H1 (cell line): ENCODE data around the gene TOM1. TPM values are rescaled to one million over a fixed set of nuclear protein-coding genes. Genes with fewer than 3 reads are reported as not detected.

ENCODE experiments used
- CTCF ChIA-PET: fragments of 300-600 bp; sonication (Branson Sonifier 250); formaldehyde crosslinking; loops from one replicate; lab custom pipeline; 2021; ENCODE audit not compliant: partially characterized antibody; lab: Charles Lee
- POLR2A ChIA-PET: fragments of 300-600 bp; sonication (Branson Sonifier 250); formaldehyde crosslinking; loops from one replicate; lab custom pipeline; 2021; ENCODE audit warnings: inconsistent platforms; ENCODE audit not compliant: partially characterized antibody; lab: Charles Lee
- DNase-seq, 2 experiments: peaks; one replicate each; pipeline versions ENCODE4 v3.0.0 to v3.0.0-alpha.2; 2010 to 2022; ENCODE audit warnings: low spot score in 2 of 2, low read depth in 1 of 2, mixed read lengths in 1 of 2
- FAIRE-seq: peaks from 2 replicates; lab custom pipeline; 2011; peaks lifted over from hg19 to GRCh38; lab: Jason Lieb, UNC
- H2AFZ ChIP-seq: 2 replicates; pipeline ENCODE4 v1.8.1; 2012; ENCODE audit warnings: low read length, inconsistent platforms
- H2AK5ac ChIP-seq: 2 replicates; pipeline ENCODE4 v1.6.1; 2013; ENCODE audit warnings: low read depth, low read length
- H2BK120ac ChIP-seq: replicated peaks from 2 replicates; pipeline ENCODE3; 2013; ENCODE audit warnings: low read depth, low read length, inconsistent platforms
- H2BK12ac ChIP-seq: 2 replicates; pipeline ENCODE4 v1.6.1; 2013; ENCODE audit warnings: low read depth, low read length
- H2BK15ac ChIP-seq: 2 replicates; pipeline ENCODE4 v1.6.1; 2013; ENCODE audit warnings: low read length
- H2BK20ac ChIP-seq: 2 replicates; pipeline ENCODE4 v1.6.1; 2013; ENCODE audit warnings: low read length
- H2BK5ac ChIP-seq: 2 replicates; pipeline ENCODE4 v1.6.1; 2013; ENCODE audit warnings: low read depth, low read length
- H3K14ac ChIP-seq: 2 replicates; pipeline ENCODE4 v1.6.1; 2013; ENCODE audit warnings: inconsistent platforms; ENCODE audit not compliant: insufficient read length
- H3K18ac ChIP-seq: 2 replicates; pipeline ENCODE4 v1.6.1; 2013; ENCODE audit warnings: low read length; ENCODE audit errors: extremely low read depth
- H3K23ac ChIP-seq: 2 replicates; pipeline ENCODE4 v1.6.1; 2013; ENCODE audit warnings: inconsistent platforms; ENCODE audit not compliant: insufficient read length
- H3K23me2 ChIP-seq: 2 replicates; pipeline ENCODE4 v1.6.1; 2013; ENCODE audit warnings: low read depth, low read length
- H3K27ac ChIP-seq: 2 replicates; pipeline ENCODE4 v1.6.1; 2011; ENCODE audit warnings: low read depth, low read length, inconsistent platforms
- H3K27me3 ChIP-seq, 4 experiments: replicated peaks in 1 of 4; 1 replicate in 1 of 4; 2 replicates in 3 of 4; pipeline versions ENCODE4 v1.6.1 to v1.8.1; 2011 to 2013; ENCODE audit warnings: low read length in 3 of 4, mild to moderate bottlenecking in 3 of 4, inconsistent platforms in 2 of 4, mixed read lengths in 2 of 4, moderate library complexity in 1 of 4; ENCODE audit not compliant: control insufficient read depth in 3 of 4, insufficient read depth in 3 of 4; ENCODE audit errors: extremely low read depth in 1 of 4
- H3K36me3 ChIP-seq, 4 experiments: 2 replicates each; pipeline versions ENCODE4 v1.6.1 to v1.8.1; 2011 to 2013; ENCODE audit warnings: mild to moderate bottlenecking in 4 of 4, low read length in 3 of 4, moderate library complexity in 2 of 4, control low read depth in 1 of 4, inconsistent platforms in 1 of 4; ENCODE audit not compliant: insufficient read depth in 4 of 4, control insufficient read depth in 2 of 4
- H3K4ac ChIP-seq: replicated peaks from 2 replicates; pipeline ENCODE3; 2013; ENCODE audit warnings: low read length, low read depth, mixed read lengths, inconsistent platforms; ENCODE audit not compliant: insufficient read length
- H3K4me1 ChIP-seq, 4 experiments: replicated peaks in 1 of 4; 1 replicate in 1 of 4; 2 replicates in 3 of 4; pipeline versions ENCODE4 v1.6.1 to v1.8.1; 2011 to 2013; ENCODE audit warnings: low read length in 3 of 4, inconsistent platforms in 2 of 4, mixed read lengths in 1 of 4; ENCODE audit not compliant: insufficient read depth in 4 of 4, control insufficient read depth in 3 of 4
- H3K4me2 ChIP-seq, 2 experiments: 2 replicates each; pipeline versions ENCODE4 v1.6.1 to v1.8.1; 2011 to 2013; ENCODE audit warnings: low read depth in 2 of 2, low read length in 2 of 2, control low read depth in 1 of 2, inconsistent platforms in 1 of 2, mild to moderate bottlenecking in 1 of 2; ENCODE audit not compliant: insufficient read depth in 1 of 2
- H3K4me3 ChIP-seq, 4 experiments: fragments of 200-600, 300-600 bp in 1 of 4; sonication (generic), shearing (Covaris generic), sonication (Bioruptor Twin) in 1 of 4; 2 replicates each; pipeline versions ENCODE4 v1.5.1 to v1.8.1; 2011 to 2016; ENCODE audit warnings: low read length in 4 of 4, low read depth in 3 of 4, control low read depth in 2 of 4, inconsistent platforms in 2 of 4, mild to moderate bottlenecking in 2 of 4, mixed read lengths in 1 of 4, moderate library complexity in 1 of 4; ENCODE audit not compliant: insufficient read depth in 2 of 4; ENCODE audit errors: extremely low read depth in 1 of 4
- H3K56ac ChIP-seq: replicated peaks from 2 replicates; pipeline ENCODE3; 2013; ENCODE audit warnings: low read depth, mild to moderate bottlenecking, mixed read lengths, low read length, inconsistent platforms; ENCODE audit not compliant: insufficient read length
- H3K79me1 ChIP-seq: 2 replicates; pipeline ENCODE4 v1.6.1; 2013; ENCODE audit warnings: low read depth, low read length, control low read depth
- H3K79me2 ChIP-seq, 2 experiments: 2 replicates each; pipeline versions ENCODE4 v1.6.1 to v1.8.1; 2012 to 2013; ENCODE audit warnings: low read length in 2 of 2, mild to moderate bottlenecking in 2 of 2, inconsistent platforms in 1 of 2; ENCODE audit not compliant: insufficient read depth in 2 of 2, control insufficient read depth in 1 of 2
- H3K9ac ChIP-seq, 4 experiments: replicated peaks in 1 of 4; 1 replicate in 1 of 4; 2 replicates in 3 of 4; pipeline versions ENCODE4 v1.6.1 to v1.8.1; 2011 to 2013; ENCODE audit warnings: low read depth in 3 of 4, low read length in 3 of 4, control low read depth in 2 of 4, mild to moderate bottlenecking in 2 of 4, moderate library complexity in 2 of 4, inconsistent platforms in 1 of 4; ENCODE audit errors: extremely low read depth in 1 of 4
- H3K9me3 ChIP-seq, 2 experiments: 2 replicates each; pipeline versions ENCODE4 v1.6.1 to v1.8.1; 2012 to 2013; ENCODE audit warnings: mild to moderate bottlenecking in 2 of 2, moderate library complexity in 2 of 2, control low read depth in 1 of 2, inconsistent platforms in 1 of 2, low read depth in 1 of 2, low read length in 1 of 2, mixed read lengths in 1 of 2; ENCODE audit not compliant: insufficient read depth in 2 of 2
- H4K20me1 ChIP-seq, 2 experiments: replicated peaks in 1 of 2; 2 replicates each; pipeline versions ENCODE3 to v1.8.1; 2011 to 2013; ENCODE audit warnings: inconsistent platforms in 2 of 2, low read length in 2 of 2, mild to moderate bottlenecking in 1 of 2; ENCODE audit not compliant: insufficient read depth in 2 of 2, control insufficient read depth in 1 of 2
- H4K5ac ChIP-seq: 2 replicates; pipeline ENCODE4 v1.6.1; 2013; ENCODE audit warnings: low read length, low read depth, mixed read lengths, inconsistent platforms; ENCODE audit not compliant: insufficient read length
- H4K8ac ChIP-seq: 2 replicates; pipeline ENCODE4 v1.8.0; 2013; ENCODE audit warnings: mild to moderate bottlenecking, moderate library complexity, low read length, inconsistent platforms; ENCODE audit not compliant: insufficient read depth; ENCODE audit errors: extremely low read depth
- H4K91ac ChIP-seq: replicated peaks from 2 replicates; pipeline ENCODE3; 2013; ENCODE audit warnings: low read length, mixed read lengths, inconsistent platforms; ENCODE audit not compliant: insufficient read length
- KDM1A ChIP-seq: fragments of 200-600, 300-600 bp; sonication (generic); IDR thresholded peaks from 2 replicates; pipeline ENCODE4 v1.7.1; 2016; ENCODE audit warnings: mild to moderate bottlenecking, low read length, borderline replicate concordance
- NRF1 ChIP-seq: IDR thresholded peaks from 2 replicates; pipeline ENCODE4 v1.6.1; 2011; ENCODE audit warnings: mild to moderate bottlenecking, low read depth, low read length, improper control_type of control experiment
- USF2 ChIP-seq: IDR thresholded peaks from 2 replicates; pipeline ENCODE4 v1.6.1; 2011; ENCODE audit warnings: low read length, improper control_type of control experiment
- WGBS, 2 experiments: shearing (Covaris generic) in 1 of 2; methylation state at CpG; one replicate each; pipeline versions ENCODE4 v1.1.6 to v1.1.7; 2013 to 2015; ENCODE audit warnings: low lambda C conversion rate in 2 of 2, mixed read lengths in 2 of 2, inconsistent platforms in 1 of 2, low coverage in 1 of 2, missing lambda C conversion rate in 1 of 2; ENCODE audit not compliant: insufficient replicate concordance in 2 of 2, insufficient coverage in 1 of 2, insufficient read length in 1 of 2; ENCODE audit errors: extremely low coverage in 1 of 2, missing lambda C conversion rate in 1 of 2; 5-methylcytosine and 5-hydroxymethylcytosine counted together
- polyA plus RNA-seq, 7 experiments: library from polyadenylated mRNA; depleted of rRNA in 3 of 7; stranded (reverse) in 5 of 7; unstranded in 2 of 7; fragments of >200 nt in 5 of 7; fragments of 200-250 nt in 2 of 7; gene quantifications; 1 replicate in 5 of 7; 2 replicates in 1 of 7; 4 replicates in 1 of 7; pipeline versions ENCODE4 v1.2.1 to v1.2.3, GENCODE V29; 2011 to 2013; ENCODE audit warnings: missing spikeins in 2 of 7, mixed read lengths in 2 of 7
- total RNA-seq: library from RNA; stranded (reverse); fragmentation: NEBNext Ultra II Directional; extraction: Animal tissue kit (Norgen Biotek cat#: 25700); gene quantifications from 2 replicates; pipeline ENCODE4 v1.2.1, GENCODE V29; 2021

Gene TOM1
- total and polyA plus RNA-seq, 2 of the 8 experiments (the other 6 are each of a cell fraction or from before 2014, with no cell fraction given) = 25.1 to 39.2 TPM

- Histone ChIP-seq H3K56ac (no peak overlapping the region), H3K4me2 (no peak overlapping the region), H2BK15ac (0 out of 2 replicates have a peak overlapping the region, but pooled peaks have one; percentile 34), H3K27me3 (no peaks in the 10 kb centered on the region), H3K23me2 (no peaks in the 10 kb centered on the region), H3K79me1 (no peaks in the 10 kb centered on the region), H4K20me1 (no peaks in the 10 kb centered on the region), H3K4ac (no peak overlapping the region), H4K5ac (no peak overlapping the region), H3K4me3 (no peak overlapping the region), H2BK120ac (no peak overlapping the region), H2AFZ (no peak overlapping the region), H3K79me2 (no peaks in the 10 kb centered on the region), H4K91ac (no peak overlapping the region), H3K27ac (no peak overlapping the region), H3K23ac (no peak overlapping the region), H2BK12ac (no peak overlapping the region), H2BK20ac (no peak overlapping the region), H3K4me1 (no peaks in the 10 kb centered on the region), H4K8ac (no peak overlapping the region), H3K18ac (no peak overlapping the region), H2BK5ac (no peak overlapping the region), H2AK5ac (no peak overlapping the region), H3K9ac (no peak overlapping the region), H3K36me3 (no peaks in the 10 kb centered on the region), H3K9me3 (no peaks in the 10 kb centered on the region), H3K14ac (no peak overlapping the region)
- WGBS, 2 experiments = 89% methylated on average over 6 of the region's 6 CpGs; no CpG with 5 or more reads in 1 of the 2 experiments
- TF ChIP-seq USF2 (no peak), NRF1 (no peak), KDM1A (peak; percentile 40; the same call in 1 of the 2 replicates)
- POLR2A ChIA-PET = interaction anchor here (1.0 kb wide), 2 partner anchors 15 to 22 kb away, joined by 3 read pairs; no protein-coding TSS in a partner anchor
- FAIRE-seq (no peak), DNase-seq (no peak)
- CTCF ChIA-PET = interaction anchor here (1.5 to 1.7 kb wide), 4 partner anchors 8 to 53 kb away, joined by 3 to 7 read pairs (median 4); partner anchors contain the start of gene HMOX1
Observed at GRCh38 chr22:35357883-35358621, 58.4 kb downstream of the TOM1 start.
